ACHN (cell line): ENCODE data around the gene TMEM25.

Experiments
- DNase-seq: peaks from one replicate; pipeline ENCODE4 v3.0.0-alpha.2; 2015
- in situ Hi-C: cut with HindIII; loops from 2 replicates; pipeline ENCODE4 v1.10.0; 2017; ENCODE audit warnings: low sequenced_read_pairs, low pct_ligation_motif_present, low pct_unique_long_range_greater_than_20kb

TMEM25 gene

GRCh38 chr11:118529584-118530175, 1.3 kb upstream of the TMEM25 start:
- in situ Hi-C loops, result no loop called here
- DNase-seq, result peak; percentile 4

GRCh38 chr11:118530180-118530682, 761 bp upstream of the TMEM25 start:
- in situ Hi-C loops, result no loop called here
- DNase-seq, result no peak

- in situ Hi-C loops, result no loop called here
- DNase-seq, result no peak
These were observed 649 bp downstream of the TMEM25 start for GRCh38 chr11:118531597-118532084.

GRCh38 chr11:118532091-118532490, 1.1 kb downstream of the TMEM25 start:
- no peak for DNase-seq
- in situ Hi-C loops, result no loop called here

GRCh38 chr11:118532852-118533768, 2.1 kb downstream of the TMEM25 start:
- in situ Hi-C loops, result no loop called here
- no peak for DNase-seq

- no peak for DNase-seq
- in situ Hi-C loops, result no loop called here
These were observed 3.1 kb downstream of the TMEM25 start for GRCh38 chr11:118533769-118534729.

GRCh38 chr11:118535261-118535660, 4.3 kb downstream of the TMEM25 start:
- in situ Hi-C loops, result no loop called here
- DNase-seq, result no peak

- no peak for DNase-seq
- in situ Hi-C loops, result no loop called here
These were observed 5.7 kb downstream of the TMEM25 start for GRCh38 chr11:118536726-118537125.

- in situ Hi-C loops, result no loop called here
- no peak for DNase-seq
These were observed 6.5 kb downstream of the TMEM25 start for GRCh38 chr11:118537409-118537980.

GRCh38 chr11:118544010-118544646, 13.1 kb downstream of the TMEM25 start:
- DNase-seq, result no peak
- in situ Hi-C loops, result no loop called here

GRCh38 chr11:118544647-118545010, 13.6 kb downstream of the TMEM25 start:
- in situ Hi-C loops, result no loop called here

GRCh38 chr11:118545533-118545932, 14.5 kb downstream of the TMEM25 start:
- in situ Hi-C loops, result no loop called here
- no peak for DNase-seq

More at GRCh38 chr11:118544647-118545010, 13.6 kb downstream of the TMEM25 start:
- DNase-seq, result no peak

- DNase-seq, result no peak
- in situ Hi-C loops, result no loop called here
These were observed 16.1 kb downstream of the TMEM25 start for GRCh38 chr11:118547132-118547531.

- in situ Hi-C loops, result no loop called here
These were observed 21.3 kb downstream of the TMEM25 start for GRCh38 chr11:118552341-118552740.

GRCh38 chr11:118560806-118561205, 29.8 kb downstream of the TMEM25 start:
- in situ Hi-C loops, result no loop called here
- DNase-seq, result no peak

More at GRCh38 chr11:118552341-118552740, 21.3 kb downstream of the TMEM25 start:
- DNase-seq, result no peak

- in situ Hi-C loops, result no loop called here
- DNase-seq, result no peak
These were observed 34.1 kb downstream of the TMEM25 start for GRCh38 chr11:118565051-118565450.

GRCh38 chr11:118569670-118570069, 38.7 kb downstream of the TMEM25 start:
- DNase-seq, result no peak
- in situ Hi-C loops, result no loop called here

GRCh38 chr11:118570787-118571186, 39.8 kb downstream of the TMEM25 start:
- in situ Hi-C loops, result no loop called here
- DNase-seq, result no peak
